GM08714 (cell line): ENCODE measurements around the gene OGFOD3.
"Not testable (repeated sequence)": the region's sequence is repeated elsewhere in the genome, so short reads cannot be mapped to it uniquely, and the experiment has no call there.

Experiments
- H3K4me3 ChIP-seq: fragments of 200-500 bp; sonication (Bioruptor generic); 2 replicates; pipeline ENCODE4 v1.5.1; 2014; ENCODE audit warnings: mild to moderate bottlenecking, low read length, inconsistent platforms
- ZNF274 ChIP-seq: IDR thresholded peaks from 2 replicates; pipeline ENCODE4 v1.6.1; 2012; ENCODE audit warnings: mild to moderate bottlenecking, low read depth, low read length

Gene OGFOD3

GRCh38 chr17:82358465-82359350 is 59.7 kb downstream of the OGFOD3 start, which contains the start of gene TEX19:
TSS of gene TEX19 (plus strand) at chr17:82359247. CDS start at chr17:82362151, 2,904 bp downstream.
- no peak within 1 kb of the TSS; the same call in 1 of the 2 replicates for H3K4me3 ChIP-seq
- no peak for TF ChIP-seq ZNF274

- no peak overlapping the region for H3K4me3 ChIP-seq
Observed at GRCh38 chr17:82357394-82357793, 61.0 kb downstream of the OGFOD3 start.

GRCh38 chr17:82356845-82357355 is 61.5 kb downstream of the OGFOD3 start:
- no peak for TF ChIP-seq ZNF274
- no peak overlapping the region for H3K4me3 ChIP-seq

More at GRCh38 chr17:82357394-82357793, 61.0 kb downstream of the OGFOD3 start:
- TF ChIP-seq ZNF274 = no peak

GRCh38 chr17:82355770-82356427 is 62.5 kb downstream of the OGFOD3 start:
- no peak overlapping the region for H3K4me3 ChIP-seq
- no peak for TF ChIP-seq ZNF274

- TF ChIP-seq ZNF274 = no peak
- no peak overlapping the region for H3K4me3 ChIP-seq
Observed at GRCh38 chr17:82354804-82355308, 63.5 kb downstream of the OGFOD3 start.

- no peak overlapping the region for H3K4me3 ChIP-seq
- no peak for TF ChIP-seq ZNF274
Observed at GRCh38 chr17:82353484-82353883, 64.9 kb downstream of the OGFOD3 start.

GRCh38 chr17:82351713-82352488 is 66.5 kb downstream of the OGFOD3 start:
- no peak for TF ChIP-seq ZNF274
- no peak overlapping the region for H3K4me3 ChIP-seq

GRCh38 chr17:82351254-82351712 is 67.1 kb downstream of the OGFOD3 start:
- no peak for TF ChIP-seq ZNF274
- no peak overlapping the region for H3K4me3 ChIP-seq

- H3K4me3 ChIP-seq = no peak overlapping the region
- TF ChIP-seq ZNF274 = no peak
Observed at GRCh38 chr17:82350182-82351030, 68.0 kb downstream of the OGFOD3 start.

GRCh38 chr17:82349287-82349701 is 69.1 kb downstream of the OGFOD3 start:
- no peak overlapping the region for H3K4me3 ChIP-seq
- TF ChIP-seq ZNF274 = no peak

GRCh38 chr17:82348866-82349265 is 69.5 kb downstream of the OGFOD3 start:
- no peak overlapping the region for H3K4me3 ChIP-seq
- TF ChIP-seq ZNF274 = no peak

GRCh38 chr17:82348434-82348833 is 70.0 kb downstream of the OGFOD3 start:
- TF ChIP-seq ZNF274 = no peak
- no peak overlapping the region for H3K4me3 ChIP-seq

GRCh38 chr17:82347994-82348393 is 70.4 kb downstream of the OGFOD3 start:
- H3K4me3 ChIP-seq = not testable (repeated sequence)
